Vagina (tissue), 2 donors: ENCODE measurements around the gene STK39.

ENCODE experiments used
- CTCF ChIP-seq, 3 experiments: fragments of 450-650 bp in 2 of 3; fragments of 200-600 bp in 1 of 3; sonication (generic) in 1 of 3; IDR thresholded peaks; one replicate each; pipeline ENCODE4 v1.5.1; 2017 to 2019; ENCODE audit warnings: antibody characterized with exemption in 3 of 3, mild to moderate bottlenecking in 2 of 3, moderate library complexity in 2 of 3
- POLR2A ChIP-seq, 2 donors: fragments of 450-650 bp; IDR thresholded peaks; one replicate each; pipeline ENCODE4 v1.6.1; 2017; ENCODE audit warnings: antibody characterized with exemption in 2 of 2, mild to moderate bottlenecking in 2 of 2, moderate library complexity in 2 of 2
- POLR2AphosphoS5 ChIP-seq, 2 donors: sonication (generic); formaldehyde crosslinking; IDR thresholded peaks; one replicate each; pipeline ENCODE4 v1.9.0; 2017; ENCODE audit warnings: antibody characterized with exemption in 2 of 2, mild to moderate bottlenecking in 2 of 2, low read depth in 1 of 2; ENCODE audit not compliant: insufficient read depth in 1 of 2

DNA sequence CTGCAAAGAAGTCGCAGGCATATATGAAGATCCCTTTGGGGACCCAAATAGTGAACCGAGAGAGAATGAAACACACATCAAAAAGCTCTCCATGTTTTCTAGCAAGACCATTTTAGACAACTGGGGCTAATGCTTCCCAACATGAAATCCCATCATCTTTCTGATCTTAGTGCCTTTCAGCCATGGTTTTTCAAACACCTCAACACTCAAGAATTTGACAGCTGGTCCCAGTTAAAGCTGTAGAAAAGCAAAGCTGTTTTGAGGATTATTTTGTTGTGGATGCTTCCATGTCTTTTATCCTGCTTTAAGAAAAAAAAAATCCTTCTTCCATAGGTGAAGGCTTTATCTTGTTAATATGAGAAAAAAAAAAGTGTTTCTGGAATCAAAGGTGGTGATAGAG is 259.1 kb downstream of the STK39 start:
- no peak for TF ChIP-seq CTCF (IDR thresholded peaks at IDR 0.05)
- no peak for TF ChIP-seq POLR2A (IDR thresholded peaks at IDR 0.05)
- TF ChIP-seq POLR2AphosphoS5 (IDR thresholded peaks at IDR 0.05; ENCODE audit: insufficient read depth in 1 of 2, low read depth in 1 of 2), result no peak
